Vagina (tissue), 2 donors: Measurements from ENCODE around the gene FAM9A. TPM values are rescaled to one million over a fixed set of nuclear protein-coding genes. Genes with fewer than 3 reads are reported as not detected.

Experiments used
- DNase-seq, 2 donors: peaks; one replicate each; pipeline ENCODE4 v3.0.0-alpha.2; 2017; ENCODE audit errors: extremely low spot score in 2 of 2
- H3K27ac ChIP-seq: fragments of 200-600 bp; sonication (generic); one replicate; pipeline ENCODE4 v1.5.1; 2019
- H3K27me3 ChIP-seq: fragments of 200-600 bp; sonication (generic); one replicate; pipeline ENCODE4 v1.5.1; 2019
- H3K36me3 ChIP-seq, 2 donors: fragments of 200-600 bp; sonication (generic); one replicate each; pipeline ENCODE4 v1.5.1; 2017 to 2019
- H3K4me1 ChIP-seq: fragments of 200-600 bp; sonication (generic); one replicate; pipeline ENCODE4 v1.5.1; 2019
- H3K4me3 ChIP-seq, 2 donors: fragments of 200-600 bp; sonication (generic); 1 replicate in 1 of 2; 2 replicates in 1 of 2; pipeline ENCODE4 v1.5.1; 2016 to 2019
- H3K9me3 ChIP-seq: fragments of 200-600 bp; sonication (generic); one replicate; pipeline ENCODE4 v1.5.1; 2019
- CTCF ChIP-seq, 3 experiments: fragments of 450-650 bp in 2 of 3; fragments of 200-600 bp in 1 of 3; sonication (generic) in 1 of 3; IDR thresholded peaks; one replicate each; pipeline ENCODE4 v1.5.1; 2017 to 2019; ENCODE audit warnings: antibody characterized with exemption in 3 of 3, mild to moderate bottlenecking in 2 of 3, moderate library complexity in 2 of 3
- POLR2A ChIP-seq, 2 donors: fragments of 450-650 bp; IDR thresholded peaks; one replicate each; pipeline ENCODE4 v1.6.1; 2017; ENCODE audit warnings: antibody characterized with exemption in 2 of 2, mild to moderate bottlenecking in 2 of 2, moderate library complexity in 2 of 2
- POLR2AphosphoS5 ChIP-seq, 2 donors: sonication (generic); formaldehyde crosslinking; IDR thresholded peaks; one replicate each; pipeline ENCODE4 v1.9.0; 2017; ENCODE audit warnings: antibody characterized with exemption in 2 of 2, mild to moderate bottlenecking in 2 of 2, low read depth in 1 of 2; ENCODE audit not compliant: insufficient read depth in 1 of 2
- intact Hi-C: fragments of 100-400 bp; cut with DNase I; formaldehyde crosslinking; loops from one replicate; pipeline ENCODE4 v1.15.1; 2023
- total RNA-seq: library from RNA; depleted of rRNA; stranded (reverse); fragments of >200 nt; gene quantifications from one replicate; pipeline ENCODE4 v1.2.3, GENCODE V29; 2016

The FAM9A gene
- total RNA-seq, 1 donor from 2014 or later, result not detected

- TF ChIP-seq POLR2AphosphoS5 (IDR thresholded peaks at IDR 0.05; ENCODE audit: insufficient read depth in 1 of 2, low read depth in 1 of 2) (no peak), POLR2A (IDR thresholded peaks at IDR 0.05) (no peak), CTCF (IDR thresholded peaks at IDR 0.05) (no peak)
- H3K36me3 ChIP-seq, result no peaks in the 10 kb centered on the region
- H3K27me3 ChIP-seq, result no peaks in the 10 kb centered on the region
- no peak for DNase-seq
- intact Hi-C loops, result no loop called here
- no peak overlapping the region for H3K4me3 ChIP-seq
- H3K27ac ChIP-seq, result no peak overlapping the region
- H3K4me1 ChIP-seq, result no peaks in the 10 kb centered on the region
- no peaks in the 10 kb centered on the region for H3K9me3 ChIP-seq
These were observed 47.3 kb upstream of the FAM9A start for GRCh38 chrX:8848441-8848840.

- intact Hi-C loops, result no loop called here
- Histone ChIP-seq H3K27ac (no peak overlapping the region), H3K27me3 (no peaks in the 10 kb centered on the region), H3K4me3 (no peak overlapping the region), H3K36me3 (no peaks in the 10 kb centered on the region), H3K9me3 (no peaks in the 10 kb centered on the region), H3K4me1 (no peaks in the 10 kb centered on the region)
- no peak for DNase-seq
- TF ChIP-seq POLR2A (IDR thresholded peaks at IDR 0.05), result no peak
- no peak for TF ChIP-seq CTCF (IDR thresholded peaks at IDR 0.05)
- no peak for TF ChIP-seq POLR2AphosphoS5 (IDR thresholded peaks at IDR 0.05; ENCODE audit: insufficient read depth in 1 of 2, low read depth in 1 of 2)
These were observed 46.2 kb upstream of the FAM9A start for GRCh38 chrX:8847360-8847759.

GRCh38 chrX:8846266-8846665, 45.1 kb upstream of the FAM9A start:
- no peak overlapping the region for H3K27ac ChIP-seq
- H3K36me3 ChIP-seq, result no peaks in the 10 kb centered on the region
- no peak overlapping the region for H3K4me3 ChIP-seq
- no peaks in the 10 kb centered on the region for H3K9me3 ChIP-seq
- intact Hi-C loops, result no loop called here
- no peak for DNase-seq
- no peaks in the 10 kb centered on the region for H3K4me1 ChIP-seq
- TF ChIP-seq POLR2AphosphoS5 (IDR thresholded peaks at IDR 0.05; ENCODE audit: insufficient read depth in 1 of 2, low read depth in 1 of 2) (no peak), POLR2A (IDR thresholded peaks at IDR 0.05) (no peak), CTCF (IDR thresholded peaks at IDR 0.05) (no peak)
- no peaks in the 10 kb centered on the region for H3K27me3 ChIP-seq

DNA sequence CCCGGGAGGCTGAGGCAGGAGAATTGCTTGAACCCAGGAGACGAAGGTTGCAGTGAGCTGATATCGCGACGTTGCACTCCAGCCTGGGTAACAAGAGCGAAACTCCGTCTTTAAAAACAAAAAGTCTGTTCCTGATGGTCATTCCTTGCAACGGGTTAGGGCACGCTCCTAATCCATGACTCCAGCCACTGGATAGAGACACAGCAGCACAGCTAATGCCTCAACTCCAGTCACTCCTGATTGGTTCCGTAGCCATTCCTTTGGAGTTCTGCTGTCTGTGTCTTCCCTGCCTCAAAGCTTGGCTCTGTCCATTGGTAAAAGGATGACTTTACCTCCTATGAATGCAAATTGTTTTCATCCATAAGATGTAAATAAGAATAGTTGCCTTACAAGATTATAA, 44.3 kb upstream of the FAM9A start:
- Histone ChIP-seq H3K9me3 (no peaks in the 10 kb centered on the region), H3K27ac (no peak overlapping the region), H3K36me3 (no peaks in the 10 kb centered on the region), H3K27me3 (no peaks in the 10 kb centered on the region), H3K4me3 (no peak overlapping the region), H3K4me1 (no peaks in the 10 kb centered on the region)
- no peak for DNase-seq
- intact Hi-C loops, result no loop called here
- no peak for TF ChIP-seq POLR2AphosphoS5 (IDR thresholded peaks at IDR 0.05; ENCODE audit: insufficient read depth in 1 of 2, low read depth in 1 of 2)
- TF ChIP-seq CTCF (IDR thresholded peaks at IDR 0.05), result no peak

GRCh38 chrX:8845060-8845459, 43.9 kb upstream of the FAM9A start:
- H3K4me1 ChIP-seq, result no peaks in the 10 kb centered on the region
- intact Hi-C loops, result no loop called here
- H3K27me3 ChIP-seq, result no peaks in the 10 kb centered on the region
- no peaks in the 10 kb centered on the region for H3K9me3 ChIP-seq
- H3K4me3 ChIP-seq, result no peak overlapping the region
- no peaks in the 10 kb centered on the region for H3K36me3 ChIP-seq
- no peak overlapping the region for H3K27ac ChIP-seq
- no peak for TF ChIP-seq POLR2AphosphoS5 (IDR thresholded peaks at IDR 0.05; ENCODE audit: insufficient read depth in 1 of 2, low read depth in 1 of 2)
- TF ChIP-seq POLR2A (IDR thresholded peaks at IDR 0.05), result no peak
- no peak for TF ChIP-seq CTCF (IDR thresholded peaks at IDR 0.05)
- DNase-seq, result no peak
